Stimulated activated CD8-positive, alpha-beta memory T cell treated with anti-CD3 and anti-CD28 coated beads, Interleukin-2, amount 100 ng/mL, for 48 hours (primary cell): Measurements from ENCODE around the gene ZNF212.

Experiments used
- DNase-seq, 2 donors: peaks; one replicate each; pipeline ENCODE4 v3.0.0-alpha.2; 2020; ENCODE audit warnings: low read depth in 2 of 2

Gene ZNF212

GRCh38 chr7:149284850-149285585, 45.6 kb downstream of the ZNF212 start:
- peak; percentile 95 to 96 for DNase-seq

- DNase-seq: no peak
These were observed 46.2 kb downstream of the ZNF212 start for GRCh38 chr7:149285603-149286002.

DNA sequence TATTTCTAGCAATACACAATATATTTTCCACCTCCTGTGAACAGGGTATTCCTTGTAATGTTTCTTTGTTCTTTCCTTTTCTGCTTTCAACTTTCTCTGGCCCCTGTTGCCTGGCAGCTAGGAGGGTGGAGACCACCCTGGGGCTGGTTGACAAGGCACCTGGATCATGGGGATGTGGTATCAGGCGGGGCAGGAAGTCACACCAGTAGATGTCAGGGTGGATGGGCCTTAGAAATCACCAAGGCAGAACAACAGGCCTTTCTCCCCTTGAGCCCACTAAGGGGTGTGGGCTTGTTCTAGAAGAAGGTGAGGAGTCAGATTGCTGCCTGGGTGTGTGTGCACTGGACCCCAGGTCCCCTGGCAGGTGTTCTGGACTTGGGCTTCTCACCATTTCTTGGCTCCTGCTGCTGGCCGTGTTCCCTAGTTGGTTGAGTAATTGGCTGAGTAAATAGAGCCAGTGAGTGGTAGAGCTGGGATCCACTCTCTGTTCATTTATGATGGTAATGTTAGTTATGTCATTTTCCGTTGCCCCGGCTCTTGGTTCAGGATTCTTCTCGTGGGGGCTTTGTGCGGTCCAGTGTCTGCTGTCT, 47.5 kb downstream of the ZNF212 start:
- DNase-seq: no peak

- DNase-seq: no peak
These were observed 48.2 kb downstream of the ZNF212 start for GRCh38 chr7:149287622-149288021.

DNA sequence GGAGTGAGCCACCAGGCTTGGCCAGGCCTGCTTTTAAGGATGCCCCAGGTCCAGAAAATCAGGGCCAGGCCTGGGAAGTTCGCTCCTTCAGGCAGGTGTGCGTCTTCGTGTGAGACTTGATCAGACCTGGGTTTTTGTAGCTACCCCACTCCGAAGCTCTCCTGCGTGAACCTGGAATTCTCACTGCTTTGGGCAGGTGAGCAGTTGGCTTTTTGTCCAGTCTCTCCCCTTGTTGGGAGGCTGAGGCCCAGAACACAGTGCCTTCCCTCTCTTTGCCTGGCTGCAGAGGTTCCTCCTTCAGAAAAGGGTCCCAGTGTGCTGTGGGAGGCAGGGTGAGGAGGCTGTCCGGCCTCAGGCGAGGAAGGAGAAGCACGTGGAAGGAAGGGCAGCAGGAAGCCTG, 49.8 kb downstream of the ZNF212 start:
- no peak for DNase-seq

- DNase-seq: no peak
These were observed 50.4 kb downstream of the ZNF212 start for GRCh38 chr7:149289856-149290255.

DNA sequence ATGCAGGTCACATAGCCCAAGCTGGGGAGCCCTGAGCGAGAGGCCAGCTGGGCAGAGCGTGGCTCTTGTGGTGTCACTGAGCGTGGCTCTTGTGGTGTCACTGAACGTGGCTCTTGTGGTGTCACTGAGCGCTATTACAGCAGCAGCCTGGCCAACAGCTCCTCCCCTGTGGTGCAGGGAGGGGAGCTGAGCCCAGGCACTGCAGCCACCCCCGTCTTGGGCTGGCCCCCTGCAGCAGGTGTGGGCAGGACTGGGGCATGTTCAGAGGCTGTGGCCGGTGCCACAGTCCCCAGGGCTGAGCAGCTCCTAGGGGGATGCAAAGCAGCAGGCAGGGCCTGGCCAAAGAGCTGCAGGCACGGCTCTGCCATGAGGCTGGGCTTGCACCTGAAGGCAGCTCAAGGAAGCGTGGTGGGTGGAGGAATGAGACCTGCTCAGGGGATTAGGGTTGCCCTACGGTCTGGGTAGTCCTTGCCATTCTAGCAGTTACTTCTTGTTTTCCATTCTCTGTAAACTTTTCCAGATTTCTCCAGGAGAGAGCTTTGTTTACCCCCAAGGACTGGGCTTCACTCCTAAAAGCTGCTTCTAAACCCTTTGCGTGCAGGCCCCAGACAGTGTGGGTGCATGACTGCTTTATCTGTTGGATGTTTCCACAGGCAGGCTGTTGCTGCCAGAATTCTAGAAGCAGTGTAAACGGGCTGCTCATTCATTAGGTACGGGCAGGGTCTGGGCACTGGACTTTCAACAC, 51.8 kb downstream of the ZNF212 start:
- DNase-seq: no peak

DNA sequence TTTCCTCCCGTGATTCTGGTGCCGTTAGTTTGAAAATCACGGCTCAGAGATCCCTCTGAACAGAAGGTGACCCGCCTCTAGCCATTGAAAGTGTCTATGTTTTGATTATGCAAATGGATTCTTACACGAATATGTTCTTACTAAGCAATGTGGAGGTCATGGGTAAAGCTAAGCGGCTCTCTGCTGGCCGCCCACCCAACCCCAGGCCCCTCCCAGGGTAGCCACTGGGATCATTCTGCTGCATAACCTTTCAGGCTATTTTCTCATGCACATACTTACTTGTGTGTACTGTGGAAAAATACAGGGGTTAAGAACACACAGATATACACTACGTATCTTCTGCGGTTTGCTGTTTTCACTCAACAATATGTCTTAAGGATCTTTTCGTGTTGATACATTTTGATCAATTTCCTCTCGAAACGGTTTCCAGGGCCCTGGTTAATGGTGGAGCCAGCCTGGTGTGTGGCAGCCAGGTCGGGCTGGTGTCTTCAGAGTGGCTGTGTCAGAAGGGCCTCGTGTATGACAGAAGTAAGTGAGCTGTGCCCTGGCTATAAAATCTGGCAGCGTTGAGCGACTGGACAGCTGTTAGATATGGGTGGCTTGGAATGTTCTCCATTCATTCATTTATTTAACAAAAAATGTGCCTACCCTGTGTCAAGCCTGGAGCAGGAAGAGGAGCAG, 52.5 kb downstream of the ZNF212 start:
- no peak for DNase-seq

- DNase-seq: no peak
These were observed 53.0 kb downstream of the ZNF212 start for GRCh38 chr7:149292462-149292823.

- DNase-seq: no peak
These were observed 53.9 kb downstream of the ZNF212 start for GRCh38 chr7:149293338-149293737.

DNA sequence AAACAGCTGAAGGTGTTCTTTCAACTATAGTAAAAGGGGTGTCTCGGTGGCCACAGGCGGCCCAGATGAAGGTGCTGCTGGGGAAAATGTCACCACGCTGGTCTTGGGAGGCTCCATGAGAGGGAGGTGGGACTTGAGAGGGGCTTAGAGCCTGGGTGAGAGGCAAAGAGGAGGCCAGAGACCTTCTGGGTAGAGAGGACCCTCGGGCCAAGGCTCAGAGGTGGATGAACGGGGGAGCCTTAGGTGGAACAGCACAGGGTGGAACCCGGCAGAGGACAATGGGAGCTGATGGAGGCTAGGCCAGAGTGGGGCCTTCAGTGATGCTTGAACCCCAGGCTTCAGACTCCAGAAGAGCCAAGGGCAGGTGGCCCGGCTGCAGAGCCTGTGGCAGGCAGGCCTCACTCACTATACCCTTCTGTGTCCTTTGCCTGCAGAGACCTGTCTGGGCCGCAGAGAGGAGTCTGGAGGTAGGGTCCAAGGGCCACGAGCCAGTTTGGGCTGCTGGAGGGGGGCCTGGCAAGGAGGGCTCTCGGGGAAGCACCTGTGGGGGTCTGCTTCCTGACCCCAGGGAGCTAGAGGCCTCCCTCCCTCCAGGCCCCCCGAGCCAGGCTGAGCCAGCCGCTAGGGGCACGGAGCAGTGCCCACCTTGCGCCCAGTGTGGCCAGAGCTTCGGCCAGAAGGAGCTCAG, 54.6 kb downstream of the ZNF212 start:
- no peak for DNase-seq

DNA sequence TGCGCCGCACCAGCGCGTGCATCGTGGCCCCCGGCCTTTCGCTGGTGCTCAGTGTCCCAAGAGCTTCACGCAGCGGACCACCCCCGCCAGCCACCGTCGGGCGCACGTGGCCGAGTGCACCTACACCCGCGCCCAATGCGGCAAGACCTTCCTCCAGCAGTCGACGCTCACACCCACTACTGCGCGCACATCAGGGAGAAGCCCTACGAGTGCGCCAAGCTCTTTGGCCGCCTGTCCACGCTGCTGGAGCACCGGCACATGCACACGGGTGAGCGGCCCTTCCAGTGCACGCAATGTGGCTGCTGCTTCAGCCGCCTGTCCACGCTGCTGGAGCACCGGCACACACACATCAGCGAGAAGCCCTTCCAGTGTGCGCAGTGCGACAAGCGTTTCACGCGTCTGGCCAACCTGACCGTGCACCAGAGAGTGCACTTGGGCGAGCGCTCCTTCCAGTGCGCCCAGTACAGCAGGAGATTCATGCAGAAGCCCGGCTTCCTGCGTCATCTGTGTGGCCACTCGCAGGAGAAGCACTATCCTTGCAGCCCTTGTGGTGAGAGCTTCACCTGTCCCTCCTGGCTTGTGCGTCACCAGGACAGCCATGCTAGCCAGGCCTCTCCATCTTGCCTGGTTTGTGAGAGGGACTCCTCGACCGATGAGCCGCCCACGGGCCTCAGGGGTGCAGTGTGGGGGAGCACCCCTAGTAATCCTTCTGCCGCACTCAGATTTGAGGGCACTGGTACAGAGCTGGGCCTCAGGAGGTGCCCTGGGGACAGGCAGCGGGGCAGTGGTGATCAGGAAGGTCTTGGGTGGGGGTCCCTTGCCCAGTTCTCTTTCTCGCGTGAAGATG, 55.4 kb downstream of the ZNF212 start:
- no peak for DNase-seq

DNA sequence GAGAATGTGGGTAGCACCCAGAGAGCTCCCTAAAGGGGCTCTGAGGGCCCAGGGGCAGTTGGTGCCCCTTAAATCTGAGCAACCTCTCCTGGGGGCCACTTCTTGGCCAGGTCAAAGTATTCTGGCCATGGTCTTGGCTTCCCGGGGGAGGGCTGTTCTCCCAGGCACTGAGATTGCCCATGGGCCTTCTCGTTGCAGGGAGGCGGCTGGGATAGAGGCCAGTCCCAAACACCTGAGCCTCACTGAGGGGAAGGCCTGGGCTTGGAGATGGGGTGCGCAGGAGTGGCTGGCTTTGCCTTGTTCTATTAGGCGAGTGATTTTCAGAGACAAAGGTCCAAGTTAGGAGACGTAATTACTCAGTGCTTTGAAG, 56.0 kb downstream of the ZNF212 start:
- no peak for DNase-seq

GRCh38 chr7:149296368-149296767, 56.9 kb downstream of the ZNF212 start:
- DNase-seq: no peak

GRCh38 chr7:149297034-149297755, 57.7 kb downstream of the ZNF212 start:
- no peak for DNase-seq

GRCh38 chr7:149300620-149301285, 61.3 kb downstream of the ZNF212 start:
- DNase-seq: no peak

GRCh38 chr7:149302222-149302621, 62.8 kb downstream of the ZNF212 start:
- no peak for DNase-seq

DNA sequence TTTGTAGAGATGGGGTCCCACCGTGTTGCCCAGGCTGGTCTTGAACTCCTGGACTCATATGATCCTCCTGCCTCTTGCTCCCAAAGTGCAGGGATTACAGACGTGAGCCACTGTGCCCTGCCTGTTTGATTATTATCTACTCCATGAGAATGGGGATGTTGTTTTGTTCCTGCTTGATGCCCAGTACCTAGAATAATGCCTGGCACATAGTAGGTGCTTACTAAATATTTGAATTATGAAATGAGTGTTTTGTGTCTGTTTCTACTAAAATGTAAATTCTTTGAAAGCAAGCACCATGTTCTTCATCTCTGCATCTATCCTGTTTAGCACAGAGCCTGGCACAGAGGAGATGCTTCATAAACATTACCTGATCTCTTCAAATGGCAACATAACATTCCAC, 63.4 kb downstream of the ZNF212 start:
- no peak for DNase-seq

- no peak for DNase-seq
These were observed 64.6 kb downstream of the ZNF212 start for GRCh38 chr7:149304006-149304405.
